Ovary (tissue), 9 donors: ENCODE results near the gene LRP1B. TPM values are rescaled to one million over a fixed set of nuclear protein-coding genes. Genes with fewer than 3 reads are reported as not detected.

Source experiments
- DNase-seq, 5 donors: peaks; one replicate each; pipeline ENCODE4 v3.0.0-alpha.2; 2019 to 2020
- H3K27ac ChIP-seq, 2 donors: fragments of 200-600 bp; one replicate each; pipeline versions ENCODE4 v1.5.1 to v1.8.0; 2019 to 2022
- H3K27me3 ChIP-seq: fragments of 200-600 bp; one replicate; pipeline ENCODE4 v1.8.0; 2022
- H3K36me3 ChIP-seq: fragments of 200-600 bp; sonication (generic); one replicate; pipeline ENCODE4 v1.5.1; 2019
- H3K4me1 ChIP-seq: one replicate; pipeline ENCODE4 v1.8.1; 2013; ENCODE audit warnings: mild to moderate bottlenecking, moderate library complexity; ENCODE audit not compliant: insufficient read depth
- H3K4me3 ChIP-seq: fragments of 200-600 bp; sonication (generic); one replicate; pipeline ENCODE4 v1.5.1; 2017
- H3K9me3 ChIP-seq, 2 donors: fragments of 200-600 bp in 1 of 2; sonication (generic) in 1 of 2; one replicate each; pipeline versions ENCODE4 v1.5.1 to v1.8.1; 2013 to 2019; ENCODE audit warnings: mild to moderate bottlenecking in 1 of 2, moderate library complexity in 1 of 2
- EP300 ChIP-seq: sonication (generic); formaldehyde crosslinking; IDR thresholded peaks from one replicate; pipeline ENCODE4 v1.6.1; 2017; ENCODE audit warnings: antibody characterized with exemption
- POLR2A ChIP-seq: fragments of 450-650 bp; IDR thresholded peaks from one replicate; pipeline ENCODE4 v1.6.1; 2017; ENCODE audit warnings: antibody characterized with exemption, mild to moderate bottlenecking, moderate library complexity
- WGBS, 3 donors: extraction: QIAGEN DNeasy Blood & Tissue Kit in 1 of 3; methylation state at CpG; one replicate each; pipeline versions ENCODE4 v1.1.5 to v1.1.7; 2013 to 2017; 5-methylcytosine and 5-hydroxymethylcytosine counted together
- intact Hi-C, 4 donors: fragments of 100-400 bp; cut with DNase I; formaldehyde crosslinking; loops; one replicate each; pipeline versions ENCODE4 v1.11.0 to v1.15.1; 2022 to 2023
- polyA plus RNA-seq, 2 donors: library from polyadenylated mRNA; stranded (reverse); fragments of 200-250 nt in 1 of 2; fragments of 350-450 nt in 1 of 2; fragmentation: Illumina TruSeq in 1 of 2; extraction: RNeasy Lipid Tissue Mini Kit (QIAGEN cat#74804) in 1 of 2; gene quantifications; one replicate each; pipeline ENCODE4 v1.2.3, GENCODE V29; 2013 to 2014
- total RNA-seq, 7 donors: library from RNA; depleted of rRNA in 2 of 7; stranded (reverse); fragments of >200 nt in 2 of 7; fragmentation: NEBNext Ultra II Directional in 3 of 7; extraction: Animal tissue kit (Norgen Biotek cat#: 25700) in 3 of 7; gene quantifications; one replicate each; pipeline versions ENCODE4 v1.1.0 to v1.2.4, GENCODE V29; 2016 to 2023
- TF ChIP-seq, protein P1 (sequence below), 3 donors: fragments of 450-650 bp in 2 of 3; fragments of 200-600 bp in 1 of 3; IDR thresholded peaks; one replicate each; pipeline versions ENCODE4 v1.5.1 to v1.8.0; 2016 to 2022; ENCODE audit warnings: antibody characterized with exemption in 3 of 3, mild to moderate bottlenecking in 1 of 3
- donor health status: DM: no; HTN: no; CAD: no; lungs with moderate emphysema.
- donor health status: DM: no; HTN: no; CAD: no.
- donor health status: Bipolar disorder and iron deficiency.
- donor health status: DM: yes; HTN: yes; CAD: no.
- donor health status: DM: no; HTN: no; CAD: no.
- donor health status: DM: yes; HTN: yes; CAD: no.

Gene LRP1B
- total and polyA plus RNA-seq, 9 donors: 0.08 to 2.6 (median 0.37) TPM

DNA sequence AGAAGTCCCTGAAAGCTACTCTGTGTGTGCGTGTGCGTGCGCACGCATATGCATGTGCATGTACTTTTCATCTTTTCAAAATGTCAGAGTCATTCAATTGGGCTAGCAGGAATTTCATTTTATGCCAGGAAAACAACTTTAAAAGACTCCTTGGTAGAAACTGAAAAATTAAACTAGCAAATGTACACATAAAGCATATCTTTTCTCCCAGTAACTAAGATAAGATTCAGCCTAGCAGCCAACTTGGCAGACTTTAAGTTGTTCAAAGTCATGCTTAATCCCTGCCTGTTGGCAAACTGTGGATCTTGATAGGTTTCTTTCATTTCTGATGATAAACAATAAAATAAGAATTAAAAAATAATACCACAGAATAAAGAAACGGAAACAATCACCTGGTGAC lies 1129.1 kb downstream of the LRP1B start:
- no peak overlapping the region for H3K4me3 ChIP-seq

DNA sequence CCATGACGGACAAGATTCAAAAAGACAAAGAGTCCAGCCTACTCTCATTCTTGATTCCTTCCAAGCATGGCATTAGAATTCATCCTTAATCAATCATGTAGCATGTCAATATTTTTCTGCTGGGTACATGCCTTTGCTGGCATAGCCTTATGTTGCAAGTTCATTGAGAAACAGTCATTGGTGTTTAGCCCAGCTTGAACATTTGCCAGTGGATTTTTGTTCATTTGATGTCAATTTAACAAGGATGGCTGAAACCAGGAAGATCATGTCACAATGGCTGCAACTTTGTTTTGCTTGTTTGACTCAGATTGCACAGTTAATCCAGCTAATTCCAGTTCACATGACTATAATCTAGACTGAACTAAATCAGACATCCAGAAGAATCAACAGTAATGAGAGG lies 1132.2 kb downstream of the LRP1B start:
- DNase-seq: no peak
- WGBS, 3 donors: 92 to 97% (median 93%) methylated on average over 1 of the region's 1 CpG
- H3K27ac ChIP-seq: no peak overlapping the region
- intact Hi-C loops: no loop called here
- H3K4me3 ChIP-seq: no peak overlapping the region
- no peaks in the 10 kb centered on the region for H3K36me3 ChIP-seq
- H3K9me3 ChIP-seq: no peaks in the 10 kb centered on the region
- no peaks in the 10 kb centered on the region for H3K27me3 ChIP-seq
- TF ChIP-seq EP300: no peak
- TF ChIP-seq, protein P1, sequence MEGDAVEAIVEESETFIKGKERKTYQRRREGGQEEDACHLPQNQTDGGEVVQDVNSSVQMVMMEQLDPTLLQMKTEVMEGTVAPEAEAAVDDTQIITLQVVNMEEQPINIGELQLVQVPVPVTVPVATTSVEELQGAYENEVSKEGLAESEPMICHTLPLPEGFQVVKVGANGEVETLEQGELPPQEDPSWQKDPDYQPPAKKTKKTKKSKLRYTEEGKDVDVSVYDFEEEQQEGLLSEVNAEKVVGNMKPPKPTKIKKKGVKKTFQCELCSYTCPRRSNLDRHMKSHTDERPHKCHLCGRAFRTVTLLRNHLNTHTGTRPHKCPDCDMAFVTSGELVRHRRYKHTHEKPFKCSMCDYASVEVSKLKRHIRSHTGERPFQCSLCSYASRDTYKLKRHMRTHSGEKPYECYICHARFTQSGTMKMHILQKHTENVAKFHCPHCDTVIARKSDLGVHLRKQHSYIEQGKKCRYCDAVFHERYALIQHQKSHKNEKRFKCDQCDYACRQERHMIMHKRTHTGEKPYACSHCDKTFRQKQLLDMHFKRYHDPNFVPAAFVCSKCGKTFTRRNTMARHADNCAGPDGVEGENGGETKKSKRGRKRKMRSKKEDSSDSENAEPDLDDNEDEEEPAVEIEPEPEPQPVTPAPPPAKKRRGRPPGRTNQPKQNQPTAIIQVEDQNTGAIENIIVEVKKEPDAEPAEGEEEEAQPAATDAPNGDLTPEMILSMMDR (IDR thresholded peaks at IDR 0.05): no peak
- TF ChIP-seq POLR2A: no peak
- H3K4me1 ChIP-seq: no peaks in the 10 kb centered on the region

More for the DNA sequence above, 1129.1 kb downstream of the LRP1B start:
- TF ChIP-seq POLR2A (no peak), EP300 (no peak)
- TF ChIP-seq, protein P1 (IDR thresholded peaks at IDR 0.05): no peak
- DNase-seq: no peak
- no peaks in the 10 kb centered on the region for H3K4me1 ChIP-seq
- intact Hi-C loops: no loop called here
- H3K27me3 ChIP-seq: no peaks in the 10 kb centered on the region
- H3K36me3 ChIP-seq: no peaks in the 10 kb centered on the region
- 88 to 91% (median 89%) methylated on average over 5 of the region's 5 CpGs for WGBS, 3 donors
- H3K27ac ChIP-seq: no peak overlapping the region
- H3K9me3 ChIP-seq: no peaks in the 10 kb centered on the region

DNA sequence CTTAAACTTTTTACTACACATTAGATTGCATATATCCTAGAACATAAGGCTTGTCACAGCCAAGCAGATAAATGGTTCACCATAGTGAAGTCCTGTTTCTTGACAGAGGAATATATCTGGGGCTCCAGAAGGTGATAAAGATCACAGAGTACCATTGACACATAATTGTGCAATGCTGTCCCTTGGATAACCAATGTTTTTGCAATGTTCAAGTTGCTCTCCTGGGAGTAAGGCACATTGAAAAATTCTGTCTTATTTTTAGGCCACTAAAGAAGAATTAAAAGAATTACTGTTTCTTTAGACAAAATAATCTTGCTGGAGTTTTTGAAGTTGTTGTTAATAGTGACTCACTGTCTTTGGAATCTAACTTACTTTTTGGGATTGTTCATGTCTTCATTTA lies 1132.8 kb downstream of the LRP1B start:
- H3K27me3 ChIP-seq: no peaks in the 10 kb centered on the region
- TF ChIP-seq POLR2A (no peak), EP300 (no peak)
- TF ChIP-seq, protein P1 (IDR thresholded peaks at IDR 0.05): no peak
- intact Hi-C loops: no loop called here

DNA sequence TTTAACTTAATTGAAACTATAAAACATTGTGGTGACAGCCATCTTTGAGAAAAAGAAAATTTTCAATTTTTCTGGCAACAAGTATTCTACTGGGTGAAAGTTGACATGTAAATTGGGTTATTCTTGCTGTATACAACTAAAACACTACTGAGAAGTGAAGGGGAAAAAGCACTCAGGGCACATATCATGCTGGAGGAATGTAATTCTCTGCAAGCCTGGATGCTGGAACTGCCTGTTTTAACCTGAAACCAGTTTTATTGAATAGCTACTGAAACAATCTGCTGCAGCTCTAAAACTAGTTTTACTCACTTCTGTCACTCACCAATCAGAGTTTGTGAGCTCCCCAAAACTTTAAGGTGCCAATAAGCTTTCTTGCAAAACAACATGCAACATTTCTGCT lies 1136.0 kb downstream of the LRP1B start:
- H3K9me3 ChIP-seq: no peaks in the 10 kb centered on the region
- H3K4me3 ChIP-seq: no peak overlapping the region
- no peaks in the 10 kb centered on the region for H3K36me3 ChIP-seq
- intact Hi-C loops: no loop called here
- H3K27me3 ChIP-seq: no peaks in the 10 kb centered on the region
- no peaks in the 10 kb centered on the region for H3K4me1 ChIP-seq
- no peak overlapping the region for H3K27ac ChIP-seq
- DNase-seq: no peak
- no peak for TF ChIP-seq EP300
- TF ChIP-seq, protein P1 (IDR thresholded peaks at IDR 0.05): no peak
- TF ChIP-seq POLR2A: no peak

More for the DNA sequence above, 1132.8 kb downstream of the LRP1B start:
- Histone ChIP-seq H3K27ac (no peak overlapping the region), H3K4me3 (no peak overlapping the region), H3K36me3 (no peaks in the 10 kb centered on the region), H3K4me1 (no peaks in the 10 kb centered on the region), H3K9me3 (no peaks in the 10 kb centered on the region)
- no peak for DNase-seq

DNA sequence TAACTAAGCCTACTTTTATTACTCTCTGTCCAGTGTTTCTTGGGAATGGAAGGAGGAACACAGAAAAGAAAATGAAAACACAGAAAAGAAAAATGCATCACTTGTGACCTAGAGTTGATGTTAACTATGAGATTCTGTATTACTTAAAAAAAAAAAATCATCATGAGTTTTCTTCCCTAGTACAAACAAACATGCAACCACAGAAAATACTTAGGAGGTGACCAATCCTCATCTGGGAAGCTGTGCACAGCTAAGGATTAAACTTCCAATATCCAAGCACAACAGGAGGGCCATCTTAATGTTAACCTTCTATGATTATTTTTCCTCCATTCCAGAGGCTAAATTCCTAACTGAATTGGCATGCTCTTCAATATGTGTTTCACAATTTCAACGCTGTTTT lies 1140.4 kb downstream of the LRP1B start:
- H3K4me3 ChIP-seq: no peak overlapping the region
- H3K36me3 ChIP-seq: no peaks in the 10 kb centered on the region
- intact Hi-C loops: no loop called here
- DNase-seq: no peak
- TF ChIP-seq POLR2A (no peak), EP300 (no peak)
- TF ChIP-seq, protein P1 (IDR thresholded peaks at IDR 0.05): no peak
- WGBS, 3 donors: 11 to 48% (median 17%) methylated on average over 1 of the region's 1 CpG
- H3K27ac ChIP-seq: no peak overlapping the region
- H3K9me3 ChIP-seq: no peaks in the 10 kb centered on the region
- no peaks in the 10 kb centered on the region for H3K4me1 ChIP-seq
- H3K27me3 ChIP-seq: no peaks in the 10 kb centered on the region
